H9 (cell line): ENCODE measurements around the gene KCNIP1. TPM values are rescaled to one million over a fixed set of nuclear protein-coding genes. Genes with fewer than 3 reads are reported as not detected.

ENCODE experiments used
- DNase-seq: peaks from one replicate; pipeline ENCODE4 v3.0.0-alpha.2; 2017
- H2AFZ ChIP-seq: one replicate; pipeline ENCODE4 v1.6.1; 2013; ENCODE audit warnings: mild to moderate bottlenecking, low read length, control low read depth, moderate library complexity
- H2AK5ac ChIP-seq: 2 replicates; pipeline ENCODE4 v1.6.1; 2013; ENCODE audit warnings: low read length, control low read depth, mixed read lengths; ENCODE audit not compliant: insufficient read length
- H2BK120ac ChIP-seq: one replicate; pipeline ENCODE4 v1.6.1; 2013; ENCODE audit warnings: low read depth, mild to moderate bottlenecking, low read length, control low read depth, inconsistent platforms; ENCODE audit not compliant: poor library complexity, severe bottlenecking
- H2BK12ac ChIP-seq: 2 replicates; pipeline ENCODE4 v1.6.1; 2013; ENCODE audit warnings: low read length, control low read depth, mixed read lengths, low read depth; ENCODE audit not compliant: insufficient read length
- H2BK15ac ChIP-seq: 2 replicates; pipeline ENCODE4 v1.6.1; 2013; ENCODE audit warnings: low read depth, low read length, control low read depth
- H2BK20ac ChIP-seq: one replicate; pipeline ENCODE4 v1.6.1; 2013; ENCODE audit warnings: low read depth, mild to moderate bottlenecking, low read length, control low read depth, inconsistent platforms; ENCODE audit not compliant: poor library complexity, severe bottlenecking
- H2BK5ac ChIP-seq: 2 replicates; pipeline ENCODE4 v1.6.1; 2013; ENCODE audit warnings: low read length, control low read depth, mixed read lengths; ENCODE audit not compliant: insufficient read length
- H3K14ac ChIP-seq: 2 replicates; pipeline ENCODE4 v1.6.1; 2013; ENCODE audit warnings: low read length, control low read depth; ENCODE audit not compliant: insufficient read depth
- H3K18ac ChIP-seq: 2 replicates; pipeline ENCODE4 v1.6.1; 2013; ENCODE audit warnings: low read depth, mild to moderate bottlenecking, mixed read lengths, low read length, control low read depth; ENCODE audit not compliant: insufficient read length
- H3K23ac ChIP-seq: 2 replicates; pipeline ENCODE4 v1.6.1; 2013; ENCODE audit warnings: low read length, control low read depth, mixed read lengths, low read depth; ENCODE audit not compliant: insufficient read length
- H3K23me2 ChIP-seq: 2 replicates; pipeline ENCODE4 v1.6.1; 2013; ENCODE audit warnings: low read depth, mild to moderate bottlenecking, mixed read lengths, low read length, control low read depth; ENCODE audit not compliant: insufficient read length, poor library complexity, severe bottlenecking
- H3K27ac ChIP-seq: 2 replicates; pipeline ENCODE4 v1.5.1; 2013; ENCODE audit warnings: low read length, control low read depth, mixed read lengths, low read depth; ENCODE audit not compliant: insufficient read length
- H3K27me3 ChIP-seq: 2 replicates; pipeline ENCODE4 v1.6.1; 2013; ENCODE audit warnings: low read length, control low read depth, inconsistent platforms; ENCODE audit not compliant: insufficient read depth
- H3K4ac ChIP-seq: 2 replicates; pipeline ENCODE4 v1.6.1; 2013; ENCODE audit warnings: low read depth, mild to moderate bottlenecking, control low read depth, inconsistent platforms, low read length, moderate library complexity
- H3K4me1 ChIP-seq: 2 replicates; pipeline ENCODE4 v1.6.1; 2013; ENCODE audit warnings: low read length, control low read depth, inconsistent platforms; ENCODE audit not compliant: insufficient read depth
- H3K4me2 ChIP-seq: 2 replicates; pipeline ENCODE4 v1.6.1; 2013; ENCODE audit warnings: low read length, control low read depth, mixed read lengths; ENCODE audit not compliant: insufficient read length, insufficient read depth
- H3K56ac ChIP-seq: 2 replicates; pipeline ENCODE4 v1.6.1; 2013; ENCODE audit warnings: low read depth, mild to moderate bottlenecking, mixed read lengths, low read length, control low read depth; ENCODE audit not compliant: insufficient read length
- H3K79me1 ChIP-seq: 2 replicates; pipeline ENCODE4 v1.6.1; 2013; ENCODE audit warnings: low read depth, mild to moderate bottlenecking, moderate library complexity, low read length, control low read depth, inconsistent platforms; ENCODE audit not compliant: insufficient read depth, poor library complexity, severe bottlenecking
- H3K79me2 ChIP-seq: 2 replicates; pipeline ENCODE4 v1.6.1; 2013; ENCODE audit warnings: low read length, control low read depth, inconsistent platforms; ENCODE audit not compliant: insufficient read depth
- H3K9ac ChIP-seq: 2 replicates; pipeline ENCODE4 v1.6.1; 2013; ENCODE audit warnings: low read length, control low read depth, mixed read lengths; ENCODE audit not compliant: insufficient read length; ENCODE audit errors: extremely low read depth
- H3K9me3 ChIP-seq: one replicate; pipeline ENCODE4 v1.6.1; 2013; ENCODE audit warnings: low read depth, low read length, inconsistent platforms; ENCODE audit not compliant: control insufficient read depth
- H3T11ph ChIP-seq: one replicate; pipeline ENCODE4 v1.6.1; 2013; ENCODE audit warnings: mild to moderate bottlenecking, low read length, control low read depth, inconsistent platforms
- H4K20me1 ChIP-seq: one replicate; pipeline ENCODE4 v1.6.1; 2013; ENCODE audit not compliant: control insufficient read depth, insufficient read length, insufficient read depth
- H4K5ac ChIP-seq: 2 replicates; pipeline ENCODE4 v1.6.1; 2013; ENCODE audit warnings: low read depth, mild to moderate bottlenecking, mixed read lengths, low read length, control low read depth; ENCODE audit not compliant: insufficient read length
- H4K8ac ChIP-seq: replicated peaks from 2 replicates; pipeline ENCODE4 v1.6.1; 2013; ENCODE audit warnings: low read length, control low read depth, mixed read lengths, low read depth; ENCODE audit not compliant: insufficient read length
- H4K91ac ChIP-seq: 2 replicates; pipeline ENCODE4 v1.6.1; 2013; ENCODE audit warnings: low read depth, mild to moderate bottlenecking, moderate library complexity, mixed read lengths, low read length, control low read depth; ENCODE audit not compliant: insufficient read length
- H3K27ac Mint-ChIP-seq, 3 experiments: 2 replicates in 2 of 3; 3 replicates in 1 of 3; pipeline ENCODE4 v1.8.0; 2020 to 2021; ENCODE audit warnings: mixed read lengths in 3 of 3, mild to moderate bottlenecking in 1 of 3, moderate library complexity in 1 of 3
- H3K27me3 Mint-ChIP-seq: 2 replicates; pipeline ENCODE4 v1.8.0; 2021; ENCODE audit warnings: low read depth, mild to moderate bottlenecking, moderate library complexity, mixed read lengths
- H3K36me3 Mint-ChIP-seq, 3 experiments: 2 replicates in 2 of 3; 3 replicates in 1 of 3; pipeline ENCODE4 v1.8.0; 2020 to 2021; ENCODE audit warnings: low read depth in 3 of 3, mixed read lengths in 3 of 3; ENCODE audit not compliant: insufficient read depth in 1 of 3
- H3K4me1 Mint-ChIP-seq, 2 experiments: 2 replicates each; pipeline ENCODE4 v1.8.0; 2020; ENCODE audit warnings: mixed read lengths in 2 of 2
- H3K4me3 Mint-ChIP-seq, 2 experiments: 2 replicates in 1 of 2; 3 replicates in 1 of 2; pipeline ENCODE4 v1.8.0; 2020 to 2021; ENCODE audit warnings: mild to moderate bottlenecking in 2 of 2, mixed read lengths in 2 of 2, moderate library complexity in 1 of 2
- H3K9me3 Mint-ChIP-seq, 2 experiments: 2 replicates in 1 of 2; 3 replicates in 1 of 2; pipeline ENCODE4 v1.8.0; 2020; ENCODE audit warnings: mild to moderate bottlenecking in 2 of 2, mixed read lengths in 2 of 2, moderate library complexity in 1 of 2
- WGBS: extraction: QIAGEN DNeasy Blood & Tissue Kit; methylation state at CpG from one replicate; pipeline ENCODE4 v1.1.7; 2013; ENCODE audit warnings: missing lambda C conversion rate, low lambda C conversion rate, mixed read lengths; ENCODE audit not compliant: insufficient read length; ENCODE audit errors: extremely low coverage; 5-methylcytosine and 5-hydroxymethylcytosine counted together
- total RNA-seq: library from RNA; stranded (reverse); gene quantifications from 2 replicates; pipeline ENCODE4 v1.2.1, GENCODE V29; 2021
- TF ChIP-seq, protein P1 (sequence below): fragments of 200-600 bp; sonication (generic); conservative IDR thresholded peaks from 3 replicates; pipeline ENCODE4 v1.8.0; 2021; ENCODE audit warnings: antibody characterized with exemption, mild to moderate bottlenecking

KCNIP1 gene
- total RNA-seq, 1 experiment from 2014 or later: 0.63 TPM

DNA sequence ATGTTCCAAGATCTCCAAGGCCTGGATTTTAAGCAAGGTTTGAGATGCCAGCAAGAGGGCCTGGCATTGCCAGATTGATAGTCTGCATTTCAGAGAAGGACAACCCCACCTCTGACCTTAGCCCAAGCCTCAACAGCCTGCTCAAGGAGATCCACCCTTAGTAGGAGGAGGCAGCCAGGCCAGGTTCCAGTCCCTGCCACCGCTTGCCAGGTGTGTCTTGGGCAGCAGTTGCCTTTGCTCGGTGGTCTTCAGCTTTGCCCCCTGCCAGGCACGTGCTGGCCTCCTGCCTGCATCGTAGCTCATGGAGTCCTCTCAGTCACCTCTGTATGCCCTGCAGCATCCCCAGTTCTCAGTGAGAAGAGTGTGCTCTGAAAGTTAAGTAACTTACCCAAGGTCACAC is 134.2 kb downstream of the KCNIP1 start:
- no peak overlapping the region for H2BK5ac ChIP-seq
- no peak overlapping the region for H3K23ac ChIP-seq
- H3K4me3 Mint-ChIP-seq: no peak overlapping the region
- peaks cover 17% of the 10 kb centered on the region; the same call in 1 of the 2 replicates for H3K4me1 ChIP-seq
- H3K18ac ChIP-seq: no peak overlapping the region
- no peaks in the 10 kb centered on the region for H4K20me1 ChIP-seq
- no peak overlapping the region for H3K4ac ChIP-seq
- no peaks in the 10 kb centered on the region for H3K9me3 ChIP-seq
- no peaks in the 10 kb centered on the region for H3K9me3 Mint-ChIP-seq
- no peak overlapping the region for H3K27ac ChIP-seq
- H2BK15ac ChIP-seq: no peak overlapping the region
- no peak overlapping the region for H3K4me2 ChIP-seq
- H3T11ph ChIP-seq: no peak overlapping the region
- H3K79me1 ChIP-seq: no peaks in the 10 kb centered on the region
- H2AK5ac ChIP-seq: no peak overlapping the region
- no peak overlapping the region; a peak in 1 of 7 replicates for H3K27ac Mint-ChIP-seq
- no peak overlapping the region for H2BK120ac ChIP-seq
- no peaks in the 10 kb centered on the region for H3K27me3 ChIP-seq
- no peak for DNase-seq
- no peak overlapping the region for H4K8ac ChIP-seq
- H3K4me1 Mint-ChIP-seq: peaks cover 30% of the 10 kb centered on the region in 2 experiments
- no peak overlapping the region for H2AFZ ChIP-seq
- no peak overlapping the region for H3K14ac ChIP-seq
- WGBS: no CpG with 5 or more reads among the region's 4 CpGs
- TF ChIP-seq, protein P1, sequence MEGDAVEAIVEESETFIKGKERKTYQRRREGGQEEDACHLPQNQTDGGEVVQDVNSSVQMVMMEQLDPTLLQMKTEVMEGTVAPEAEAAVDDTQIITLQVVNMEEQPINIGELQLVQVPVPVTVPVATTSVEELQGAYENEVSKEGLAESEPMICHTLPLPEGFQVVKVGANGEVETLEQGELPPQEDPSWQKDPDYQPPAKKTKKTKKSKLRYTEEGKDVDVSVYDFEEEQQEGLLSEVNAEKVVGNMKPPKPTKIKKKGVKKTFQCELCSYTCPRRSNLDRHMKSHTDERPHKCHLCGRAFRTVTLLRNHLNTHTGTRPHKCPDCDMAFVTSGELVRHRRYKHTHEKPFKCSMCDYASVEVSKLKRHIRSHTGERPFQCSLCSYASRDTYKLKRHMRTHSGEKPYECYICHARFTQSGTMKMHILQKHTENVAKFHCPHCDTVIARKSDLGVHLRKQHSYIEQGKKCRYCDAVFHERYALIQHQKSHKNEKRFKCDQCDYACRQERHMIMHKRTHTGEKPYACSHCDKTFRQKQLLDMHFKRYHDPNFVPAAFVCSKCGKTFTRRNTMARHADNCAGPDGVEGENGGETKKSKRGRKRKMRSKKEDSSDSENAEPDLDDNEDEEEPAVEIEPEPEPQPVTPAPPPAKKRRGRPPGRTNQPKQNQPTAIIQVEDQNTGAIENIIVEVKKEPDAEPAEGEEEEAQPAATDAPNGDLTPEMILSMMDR: no peak
- no peak overlapping the region for H4K91ac ChIP-seq
- peaks cover 16% of the 10 kb centered on the region for H3K27me3 Mint-ChIP-seq
- H3K23me2 ChIP-seq: peaks cover 9% of the 10 kb centered on the region
- no peak overlapping the region for H2BK20ac ChIP-seq
- H4K5ac ChIP-seq: no peak overlapping the region
- no peak overlapping the region for H3K56ac ChIP-seq
- no peak overlapping the region for H3K9ac ChIP-seq
- H2BK12ac ChIP-seq: no peak overlapping the region
- no peaks in the 10 kb centered on the region for H3K79me2 ChIP-seq
- H3K36me3 Mint-ChIP-seq: no peaks in the 10 kb centered on the region
